Measurements from ENCODE around the gene INTS1.

INTS1 gene

DNA sequence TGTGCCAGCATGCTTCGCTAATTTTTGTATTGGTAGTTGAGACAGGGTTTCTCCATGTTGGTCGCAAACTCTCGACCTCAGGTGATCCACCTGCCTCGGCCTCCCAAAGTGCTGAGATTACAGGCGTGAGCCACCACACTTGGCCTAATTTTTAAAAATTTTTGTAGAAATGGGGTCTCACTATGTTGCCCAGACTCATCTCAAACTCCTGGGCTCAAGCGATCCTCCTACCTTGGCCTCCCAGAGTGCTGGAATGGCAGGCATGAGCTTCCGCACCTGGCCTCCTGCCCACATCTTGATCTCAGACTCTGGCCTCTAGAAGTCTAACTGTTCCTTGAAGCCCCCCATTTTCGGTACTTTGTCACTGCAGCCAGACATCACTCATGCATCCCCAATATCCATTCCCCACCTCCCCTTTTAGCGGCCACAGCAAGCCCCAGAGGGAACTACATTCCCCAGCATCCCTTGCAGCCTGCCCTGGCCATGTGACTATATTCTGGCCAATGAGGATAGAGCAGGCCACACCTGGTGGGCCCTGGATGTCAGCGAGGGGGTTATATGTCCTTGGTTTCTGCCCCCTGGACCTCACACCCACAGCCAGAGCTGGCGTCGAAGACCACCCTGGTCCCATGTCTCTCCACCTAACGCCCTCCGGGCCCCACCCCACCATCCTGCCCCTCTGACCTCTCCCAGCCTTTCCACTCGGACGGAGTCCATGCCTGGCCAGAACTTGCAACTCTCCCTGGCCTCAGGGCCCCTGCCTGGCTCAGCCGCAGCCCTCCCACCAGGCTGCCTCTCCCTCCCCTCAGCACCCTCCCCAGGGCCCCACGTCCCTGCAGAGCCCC is 78.7 kb downstream of the INTS1 start:
- peak; percentile 44 to 94 for DNase-seq (ENCODE audit: low read depth in 1 of 2, low spot score in 1 of 2)
- no peak for TF ChIP-seq JUND (IDR thresholded peaks at IDR 0.05; ENCODE audit: low read depth)
- in situ Hi-C loops (cut with HindIII; ENCODE audit: low pct_unique_long_range_greater_than_20kb, low sequenced_read_pairs): no loop called here

- in situ Hi-C loops (cut with HindIII; ENCODE audit: low pct_unique_long_range_greater_than_20kb, low sequenced_read_pairs): no loop called here
- no peak for TF ChIP-seq JUND (IDR thresholded peaks at IDR 0.05; ENCODE audit: low read depth)
- DNase-seq (ENCODE audit: low read depth in 1 of 2, low spot score in 1 of 2): no peak
Measured at GRCh38 chr7:1424041-1424440, 80.1 kb downstream of the INTS1 start.

DNA sequence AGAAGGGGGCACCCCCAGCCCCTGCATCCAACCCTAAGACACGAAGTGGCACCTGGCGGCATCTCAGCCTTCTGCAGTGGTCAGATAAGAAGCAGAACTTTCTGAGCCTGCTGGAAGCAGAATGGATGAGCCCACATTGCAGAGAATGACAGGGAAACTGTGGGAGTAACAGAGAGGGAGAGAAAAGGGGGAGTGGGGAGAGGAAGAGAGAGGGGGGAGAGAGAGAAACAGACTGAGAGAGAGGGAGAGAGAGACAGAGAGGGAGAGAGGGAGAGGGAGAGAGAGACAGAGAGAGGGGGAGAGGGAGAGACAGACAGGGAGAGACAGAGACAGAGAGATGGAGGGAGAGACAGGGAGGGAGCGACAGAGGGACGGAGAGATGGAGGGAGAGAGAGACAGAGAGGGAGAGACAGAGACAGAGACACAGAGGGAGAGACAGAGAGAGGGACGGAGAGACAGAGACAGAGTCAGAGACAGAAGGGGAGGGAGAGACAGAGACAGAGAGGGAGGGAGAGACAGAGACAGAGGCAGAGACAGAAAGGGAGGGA is 80.9 kb downstream of the INTS1 start:
- no peak for TF ChIP-seq JUND (IDR thresholded peaks at IDR 0.05; ENCODE audit: low read depth)
- DNase-seq (ENCODE audit: low read depth in 1 of 2, low spot score in 1 of 2): no peak
- in situ Hi-C loops (cut with HindIII; ENCODE audit: low pct_unique_long_range_greater_than_20kb, low sequenced_read_pairs): no loop called here

DNA sequence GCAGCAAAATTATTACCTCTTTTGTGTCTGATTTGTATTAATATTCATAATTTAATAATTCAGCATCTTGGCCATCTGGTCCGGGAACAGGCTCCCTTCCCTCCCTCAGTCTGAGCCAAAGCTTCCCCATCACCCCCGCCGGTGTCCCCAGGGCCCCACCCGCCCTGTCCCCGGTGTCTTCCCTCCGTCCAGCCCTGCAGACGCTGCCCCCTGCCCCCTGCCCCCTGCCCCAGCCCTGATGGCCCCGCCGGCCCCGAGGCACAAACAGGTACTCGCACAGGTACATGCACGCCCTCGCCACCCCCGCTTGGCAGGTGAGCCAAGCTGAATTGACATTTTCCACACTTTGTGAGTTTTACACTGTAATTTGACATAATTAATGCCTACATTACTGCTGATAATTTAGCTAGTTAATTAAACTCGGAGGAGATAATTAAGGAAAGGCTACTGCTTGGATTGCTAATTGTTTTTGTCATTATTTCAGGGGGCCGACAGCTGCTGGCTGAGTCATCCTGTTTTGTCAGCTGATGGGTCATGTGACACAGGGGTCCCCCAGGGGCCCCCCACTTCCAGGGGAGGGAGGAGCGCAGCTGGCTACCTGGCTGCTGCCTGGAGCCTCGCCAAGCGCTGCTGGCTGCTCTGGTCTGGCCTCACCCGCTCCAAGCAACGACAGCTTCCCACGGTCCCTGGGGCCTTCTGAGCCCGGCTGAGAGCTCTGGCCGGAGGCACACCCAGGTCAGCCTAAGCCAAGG is 81.5 kb downstream of the INTS1 start:
- in situ Hi-C loops (cut with HindIII; ENCODE audit: low pct_unique_long_range_greater_than_20kb, low sequenced_read_pairs): no loop called here
- no peak for TF ChIP-seq JUND (IDR thresholded peaks at IDR 0.05; ENCODE audit: low read depth)
- DNase-seq (ENCODE audit: low read depth in 1 of 2, low spot score in 1 of 2): no peak

DNA sequence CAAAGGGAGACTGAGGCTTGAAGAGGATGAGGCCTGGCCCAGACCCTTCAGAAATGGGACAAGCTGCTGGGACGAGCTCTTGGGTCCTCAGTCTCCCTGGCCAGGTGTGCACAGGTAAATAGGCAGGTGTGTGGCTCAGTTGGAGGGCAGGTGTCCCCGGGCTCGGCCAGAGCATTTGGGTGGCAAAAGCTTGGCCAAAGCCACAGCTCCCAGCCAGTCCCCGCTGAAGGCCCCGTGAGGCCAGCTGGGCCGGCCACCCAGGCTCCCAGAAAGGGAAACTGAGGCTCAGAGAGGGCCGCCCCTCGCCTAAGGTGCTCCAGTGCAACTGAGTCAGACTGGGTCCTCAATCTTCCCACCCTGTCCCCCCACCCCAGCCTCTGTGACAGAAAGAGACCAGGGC is 82.2 kb downstream of the INTS1 start:
- in situ Hi-C loops (cut with HindIII; ENCODE audit: low pct_unique_long_range_greater_than_20kb, low sequenced_read_pairs): no loop called here
- TF ChIP-seq JUND (IDR thresholded peaks at IDR 0.05; ENCODE audit: low read depth): no peak
- no peak for DNase-seq (ENCODE audit: low read depth in 1 of 2, low spot score in 1 of 2)

GRCh38 chr7:1421020-1421790 is 83.0 kb downstream of the INTS1 start:
- in situ Hi-C loops (cut with HindIII; ENCODE audit: low pct_unique_long_range_greater_than_20kb, low sequenced_read_pairs): no loop called here
- DNase-seq (ENCODE audit: low read depth in 1 of 2, low spot score in 1 of 2): no peak
- TF ChIP-seq JUND (IDR thresholded peaks at IDR 0.05; ENCODE audit: low read depth): no peak
